ENCODE measurements around the gene ABTB2.

DNA sequence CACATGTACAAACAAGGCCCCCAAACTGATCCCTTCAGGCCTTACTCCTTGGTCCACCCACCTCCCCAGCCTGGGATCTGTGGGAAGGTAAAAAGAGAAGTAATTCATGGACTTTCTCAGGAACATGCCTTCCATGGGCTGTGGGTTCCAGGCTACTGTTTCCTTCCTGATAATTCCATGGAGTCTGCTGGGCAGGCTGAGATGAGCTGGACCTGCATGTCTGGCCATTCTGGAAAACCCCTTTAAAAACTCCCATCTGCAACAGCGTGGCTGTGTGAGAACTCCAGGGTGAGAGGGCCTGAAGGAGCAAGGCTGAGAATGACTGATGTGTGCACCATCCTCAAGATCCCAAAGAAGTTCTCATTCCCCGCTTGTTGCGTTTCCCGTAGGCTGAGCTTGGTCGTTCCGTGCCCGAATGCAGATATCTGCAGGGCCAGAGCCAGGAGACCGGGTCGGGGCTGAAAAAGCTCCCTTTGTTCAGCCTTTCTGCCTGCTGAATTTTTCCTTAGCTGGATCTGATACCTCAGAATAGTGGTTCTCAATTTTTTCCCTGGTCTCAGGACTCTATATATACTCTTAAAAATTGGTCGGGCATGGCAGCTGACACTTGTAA lies 179.5 kb downstream of the ABTB2 start:
- TF ChIP-seq, protein P1, sequence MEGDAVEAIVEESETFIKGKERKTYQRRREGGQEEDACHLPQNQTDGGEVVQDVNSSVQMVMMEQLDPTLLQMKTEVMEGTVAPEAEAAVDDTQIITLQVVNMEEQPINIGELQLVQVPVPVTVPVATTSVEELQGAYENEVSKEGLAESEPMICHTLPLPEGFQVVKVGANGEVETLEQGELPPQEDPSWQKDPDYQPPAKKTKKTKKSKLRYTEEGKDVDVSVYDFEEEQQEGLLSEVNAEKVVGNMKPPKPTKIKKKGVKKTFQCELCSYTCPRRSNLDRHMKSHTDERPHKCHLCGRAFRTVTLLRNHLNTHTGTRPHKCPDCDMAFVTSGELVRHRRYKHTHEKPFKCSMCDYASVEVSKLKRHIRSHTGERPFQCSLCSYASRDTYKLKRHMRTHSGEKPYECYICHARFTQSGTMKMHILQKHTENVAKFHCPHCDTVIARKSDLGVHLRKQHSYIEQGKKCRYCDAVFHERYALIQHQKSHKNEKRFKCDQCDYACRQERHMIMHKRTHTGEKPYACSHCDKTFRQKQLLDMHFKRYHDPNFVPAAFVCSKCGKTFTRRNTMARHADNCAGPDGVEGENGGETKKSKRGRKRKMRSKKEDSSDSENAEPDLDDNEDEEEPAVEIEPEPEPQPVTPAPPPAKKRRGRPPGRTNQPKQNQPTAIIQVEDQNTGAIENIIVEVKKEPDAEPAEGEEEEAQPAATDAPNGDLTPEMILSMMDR (IDR thresholded peaks at IDR 0.05; ENCODE audit: borderline replicate concordance, extremely low read depth, low read length, poor library complexity, severe bottlenecking) = no peak
- no peak for TF ChIP-seq EZH2 (IDR thresholded peaks at IDR 0.05; ENCODE audit: borderline replicate concordance, low read depth, low read length, severe bottlenecking)

Measured in DND-41 (cell line).